ENCODE results near the gene ZSCAN10.
"Not testable (repeated sequence)": the region's sequence is repeated elsewhere in the genome, so short reads cannot be mapped to it uniquely, and the experiment has no call there.

Gene ZSCAN10

DNA sequence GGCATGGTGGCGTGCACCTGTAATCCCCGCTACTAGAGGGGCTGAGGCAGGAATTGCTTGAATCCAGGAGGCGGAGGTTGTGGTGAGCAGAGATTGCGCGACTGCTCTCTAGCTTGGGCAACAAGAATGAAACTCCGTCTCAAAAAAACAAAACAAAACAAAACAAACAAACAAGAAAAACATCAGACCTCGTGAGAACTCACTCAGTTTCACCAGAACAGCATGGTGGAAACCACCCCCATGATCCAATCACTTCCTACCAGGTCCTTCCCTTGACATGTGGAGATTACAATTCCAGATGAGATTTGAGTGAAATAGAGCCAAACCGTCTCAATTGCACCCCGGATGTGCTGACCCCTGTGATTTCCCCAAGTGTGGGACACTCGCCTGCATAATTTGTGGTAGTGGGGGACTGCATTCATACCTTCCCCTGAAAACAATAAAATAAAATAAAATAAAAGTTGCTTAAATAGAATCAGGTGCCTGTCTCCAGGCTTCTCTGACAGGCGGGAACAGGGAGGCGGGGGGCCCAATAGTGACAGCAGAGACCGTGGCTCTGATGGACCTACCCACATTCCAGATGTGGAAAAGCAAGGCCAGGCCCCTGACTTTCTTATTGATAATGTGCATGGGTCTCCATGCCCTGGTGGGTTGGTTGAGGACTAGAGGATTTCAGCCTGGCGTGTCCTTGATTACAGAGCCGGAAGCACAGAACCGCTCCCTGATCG is 13.1 kb downstream of the ZSCAN10 start:
- Histone ChIP-seq H3K4me3 (replicated peaks; ENCODE audit: insufficient read depth, low read length) (no peak overlapping the region), H3K27ac (replicated peaks) (no peak overlapping the region; the same call in 1 of the 2 replicates), H3K27me3 (ENCODE audit: insufficient read depth, poor library complexity, severe bottlenecking) (no peaks in the 10 kb centered on the region)
- no peak for DNase-seq (ENCODE audit: low read depth in 1 of 2, low spot score in 1 of 2)
- TF ChIP-seq GABPA (IDR thresholded peaks at IDR 0.05; ENCODE audit: low read depth) (no peak), POLR2AphosphoS5 (IDR thresholded peaks at IDR 0.05; ENCODE audit: low read depth) (no peak), SPI1 (IDR thresholded peaks at IDR 0.05; ENCODE audit: borderline replicate concordance, low read depth) (no peak)
- TF ChIP-seq, protein P1, sequence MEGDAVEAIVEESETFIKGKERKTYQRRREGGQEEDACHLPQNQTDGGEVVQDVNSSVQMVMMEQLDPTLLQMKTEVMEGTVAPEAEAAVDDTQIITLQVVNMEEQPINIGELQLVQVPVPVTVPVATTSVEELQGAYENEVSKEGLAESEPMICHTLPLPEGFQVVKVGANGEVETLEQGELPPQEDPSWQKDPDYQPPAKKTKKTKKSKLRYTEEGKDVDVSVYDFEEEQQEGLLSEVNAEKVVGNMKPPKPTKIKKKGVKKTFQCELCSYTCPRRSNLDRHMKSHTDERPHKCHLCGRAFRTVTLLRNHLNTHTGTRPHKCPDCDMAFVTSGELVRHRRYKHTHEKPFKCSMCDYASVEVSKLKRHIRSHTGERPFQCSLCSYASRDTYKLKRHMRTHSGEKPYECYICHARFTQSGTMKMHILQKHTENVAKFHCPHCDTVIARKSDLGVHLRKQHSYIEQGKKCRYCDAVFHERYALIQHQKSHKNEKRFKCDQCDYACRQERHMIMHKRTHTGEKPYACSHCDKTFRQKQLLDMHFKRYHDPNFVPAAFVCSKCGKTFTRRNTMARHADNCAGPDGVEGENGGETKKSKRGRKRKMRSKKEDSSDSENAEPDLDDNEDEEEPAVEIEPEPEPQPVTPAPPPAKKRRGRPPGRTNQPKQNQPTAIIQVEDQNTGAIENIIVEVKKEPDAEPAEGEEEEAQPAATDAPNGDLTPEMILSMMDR (IDR thresholded peaks at IDR 0.05; ENCODE audit: insufficient read depth, low read length) = no peak
- TF ChIP-seq, protein P2, sequence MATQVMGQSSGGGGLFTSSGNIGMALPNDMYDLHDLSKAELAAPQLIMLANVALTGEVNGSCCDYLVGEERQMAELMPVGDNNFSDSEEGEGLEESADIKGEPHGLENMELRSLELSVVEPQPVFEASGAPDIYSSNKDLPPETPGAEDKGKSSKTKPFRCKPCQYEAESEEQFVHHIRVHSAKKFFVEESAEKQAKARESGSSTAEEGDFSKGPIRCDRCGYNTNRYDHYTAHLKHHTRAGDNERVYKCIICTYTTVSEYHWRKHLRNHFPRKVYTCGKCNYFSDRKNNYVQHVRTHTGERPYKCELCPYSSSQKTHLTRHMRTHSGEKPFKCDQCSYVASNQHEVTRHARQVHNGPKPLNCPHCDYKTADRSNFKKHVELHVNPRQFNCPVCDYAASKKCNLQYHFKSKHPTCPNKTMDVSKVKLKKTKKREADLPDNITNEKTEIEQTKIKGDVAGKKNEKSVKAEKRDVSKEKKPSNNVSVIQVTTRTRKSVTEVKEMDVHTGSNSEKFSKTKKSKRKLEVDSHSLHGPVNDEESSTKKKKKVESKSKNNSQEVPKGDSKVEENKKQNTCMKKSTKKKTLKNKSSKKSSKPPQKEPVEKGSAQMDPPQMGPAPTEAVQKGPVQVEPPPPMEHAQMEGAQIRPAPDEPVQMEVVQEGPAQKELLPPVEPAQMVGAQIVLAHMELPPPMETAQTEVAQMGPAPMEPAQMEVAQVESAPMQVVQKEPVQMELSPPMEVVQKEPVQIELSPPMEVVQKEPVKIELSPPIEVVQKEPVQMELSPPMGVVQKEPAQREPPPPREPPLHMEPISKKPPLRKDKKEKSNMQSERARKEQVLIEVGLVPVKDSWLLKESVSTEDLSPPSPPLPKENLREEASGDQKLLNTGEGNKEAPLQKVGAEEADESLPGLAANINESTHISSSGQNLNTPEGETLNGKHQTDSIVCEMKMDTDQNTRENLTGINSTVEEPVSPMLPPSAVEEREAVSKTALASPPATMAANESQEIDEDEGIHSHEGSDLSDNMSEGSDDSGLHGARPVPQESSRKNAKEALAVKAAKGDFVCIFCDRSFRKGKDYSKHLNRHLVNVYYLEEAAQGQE (IDR thresholded peaks at IDR 0.05; ENCODE audit: insufficient replicate concordance, low read depth) = no peak

DNA sequence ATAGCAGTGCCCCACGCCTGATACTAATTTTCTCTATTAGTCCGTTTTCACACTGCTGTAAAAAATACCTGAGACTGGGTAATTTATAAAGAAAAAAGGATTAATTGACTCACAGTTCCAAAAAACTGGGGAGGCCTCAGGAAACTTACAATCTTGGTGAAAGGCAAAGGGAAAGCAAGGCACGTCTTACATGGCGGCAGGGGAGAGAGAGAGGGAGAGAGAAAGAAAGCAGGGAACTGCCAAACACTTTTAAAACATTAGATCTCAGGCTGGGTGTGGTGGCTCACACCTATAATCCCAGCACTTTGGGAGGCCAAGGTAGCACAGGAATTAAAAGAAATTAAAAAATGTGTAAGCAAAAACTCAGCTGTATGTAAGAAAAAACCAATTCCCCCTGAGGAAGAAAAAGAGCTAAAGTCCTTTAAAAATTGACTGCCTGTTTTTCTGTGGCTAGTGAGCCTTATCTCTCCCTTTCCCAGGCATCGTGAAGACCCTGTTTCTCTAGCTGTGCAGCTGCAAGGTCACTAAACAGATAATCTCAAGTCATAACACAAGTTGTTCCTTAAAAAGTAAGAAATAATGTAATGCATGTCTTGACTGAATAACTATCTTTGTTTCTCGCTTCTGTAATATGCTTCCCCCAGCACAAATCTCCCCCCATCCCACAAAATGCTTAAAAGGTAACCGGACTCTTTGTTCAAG is 14.0 kb downstream of the ZSCAN10 start:
- TF ChIP-seq SPI1 (IDR thresholded peaks at IDR 0.05; ENCODE audit: borderline replicate concordance, low read depth) (no peak), POLR2AphosphoS5 (IDR thresholded peaks at IDR 0.05; ENCODE audit: low read depth) (no peak), GABPA (IDR thresholded peaks at IDR 0.05; ENCODE audit: low read depth) (no peak)
- TF ChIP-seq, protein P1 (IDR thresholded peaks at IDR 0.05; ENCODE audit: insufficient read depth, low read length) = no peak
- TF ChIP-seq, protein P2 (IDR thresholded peaks at IDR 0.05; ENCODE audit: insufficient replicate concordance, low read depth) = no peak
- no peaks in the 10 kb centered on the region for H3K27me3 ChIP-seq (ENCODE audit: insufficient read depth, poor library complexity, severe bottlenecking)
- DNase-seq (ENCODE audit: low read depth in 1 of 2, low spot score in 1 of 2) = no peak
- H3K4me3 ChIP-seq (replicated peaks; ENCODE audit: insufficient read depth, low read length) = no peak overlapping the region
- no peak overlapping the region for H3K27ac ChIP-seq (replicated peaks)

DNA sequence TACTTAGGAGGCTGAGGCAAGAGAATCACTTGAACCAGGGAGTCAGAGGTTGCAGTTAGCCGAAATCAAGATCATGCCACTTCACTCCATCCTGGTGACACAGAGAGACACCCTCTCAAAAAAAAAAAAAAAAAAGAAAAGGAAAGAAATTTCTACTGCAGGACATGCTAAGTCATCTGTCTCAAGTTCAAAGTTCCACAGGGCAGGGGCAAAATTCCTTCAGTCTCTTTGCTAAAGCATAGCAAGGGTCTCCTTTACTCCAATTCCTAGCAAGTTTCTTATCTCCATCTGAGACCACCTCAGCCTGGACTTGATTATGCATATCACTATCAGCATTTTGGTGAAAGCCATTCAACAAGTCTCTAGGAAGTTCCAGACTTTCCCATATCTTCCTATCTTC is 14.6 kb downstream of the ZSCAN10 start:
- Histone ChIP-seq H3K27ac (replicated peaks) (no peak overlapping the region), H3K27me3 (ENCODE audit: insufficient read depth, poor library complexity, severe bottlenecking) (no peaks in the 10 kb centered on the region), H3K4me3 (replicated peaks; ENCODE audit: insufficient read depth, low read length) (no peak overlapping the region)
- TF ChIP-seq SPI1 (IDR thresholded peaks at IDR 0.05; ENCODE audit: borderline replicate concordance, low read depth) (no peak), GABPA (IDR thresholded peaks at IDR 0.05; ENCODE audit: low read depth) (no peak), POLR2AphosphoS5 (IDR thresholded peaks at IDR 0.05; ENCODE audit: low read depth) (no peak)
- TF ChIP-seq, protein P2 (IDR thresholded peaks at IDR 0.05; ENCODE audit: insufficient replicate concordance, low read depth) = no peak
- TF ChIP-seq, protein P1 (IDR thresholded peaks at IDR 0.05; ENCODE audit: insufficient read depth, low read length) = no peak
- DNase-seq (ENCODE audit: low read depth in 1 of 2, low spot score in 1 of 2) = no peak

DNA sequence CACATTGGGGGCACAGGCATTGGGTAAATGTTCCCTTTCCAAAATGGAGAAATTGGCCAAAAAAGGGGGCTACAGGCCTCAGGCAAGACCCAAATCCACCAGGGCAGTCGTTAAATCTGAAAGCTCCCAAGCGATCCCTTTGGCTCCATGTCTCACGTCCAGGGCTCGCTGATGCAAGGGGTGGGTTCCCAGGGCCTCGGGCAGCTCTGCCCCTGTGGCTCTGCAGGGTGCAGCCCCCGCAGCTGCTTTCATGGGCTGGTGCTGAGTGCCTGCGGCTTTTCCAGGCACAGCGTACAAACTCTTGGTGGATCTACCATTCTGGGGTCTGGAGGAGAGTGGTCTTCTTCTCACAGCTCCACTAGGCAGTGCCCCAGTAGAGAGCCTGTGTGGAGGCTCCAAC is 15.7 kb downstream of the ZSCAN10 start:
- not testable (repeated sequence) for H3K4me3 ChIP-seq (replicated peaks; ENCODE audit: insufficient read depth, low read length); H3K27me3 ChIP-seq (ENCODE audit: insufficient read depth, poor library complexity, severe bottlenecking); H3K27ac ChIP-seq (replicated peaks); DNase-seq (ENCODE audit: low read depth in 1 of 2, low spot score in 1 of 2)

DNA sequence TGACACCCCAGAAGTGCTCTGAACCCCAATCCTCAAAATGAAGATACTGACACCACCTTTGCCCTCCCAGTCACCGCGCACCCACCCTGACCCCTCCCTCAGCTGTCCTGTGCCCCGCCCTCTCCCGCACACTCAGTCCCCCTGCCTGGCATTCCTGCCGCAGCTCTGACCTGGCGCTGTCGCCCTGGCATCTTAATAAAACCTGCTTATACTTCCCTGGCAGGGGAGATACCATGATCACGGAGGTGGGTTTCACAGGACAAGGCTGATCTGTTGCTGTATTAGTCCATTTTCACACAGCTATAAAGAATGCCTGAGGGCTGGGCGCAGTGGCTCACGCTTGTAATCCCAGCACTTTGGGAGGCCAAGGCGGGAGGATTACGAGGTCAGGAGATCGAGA is 17.1 kb downstream of the ZSCAN10 start:
- H3K4me3 ChIP-seq (replicated peaks; ENCODE audit: insufficient read depth, low read length); H3K27me3 ChIP-seq (ENCODE audit: insufficient read depth, poor library complexity, severe bottlenecking); DNase-seq (ENCODE audit: low read depth in 1 of 2, low spot score in 1 of 2); H3K27ac ChIP-seq (replicated peaks): not testable (repeated sequence)
